Stomach (tissue), 4 donors: ENCODE measurements around the gene TRIM37.
"Not testable (repeated sequence)": the region's sequence is repeated elsewhere in the genome, so short reads cannot be mapped to it uniquely, and the experiment has no call there.

Experiments
- CTCF ChIP-seq, 7 experiments: fragments of 450-650 bp in 4 of 7; fragments of 200-600 bp in 3 of 7; sonication (generic) in 3 of 7; IDR thresholded peaks; one replicate each; pipeline ENCODE4 v1.5.1; 2016 to 2019; ENCODE audit warnings: antibody characterized with exemption in 7 of 7, control low read depth in 2 of 7, mild to moderate bottlenecking in 1 of 7
- EP300 ChIP-seq: sonication (generic); formaldehyde crosslinking; IDR thresholded peaks from one replicate; pipeline ENCODE4 v1.6.1; 2017; ENCODE audit warnings: antibody characterized with exemption
- POLR2A ChIP-seq, 4 donors: fragments of 450-650 bp; IDR thresholded peaks; one replicate each; pipeline ENCODE4 v1.6.1; 2016; ENCODE audit warnings: antibody characterized with exemption in 4 of 4, control low read depth in 2 of 4, mild to moderate bottlenecking in 1 of 4, moderate library complexity in 1 of 4
- POLR2AphosphoS5 ChIP-seq, 3 donors: sonication (generic); formaldehyde crosslinking; IDR thresholded peaks; one replicate each; pipeline ENCODE4 v1.6.1; 2016; ENCODE audit warnings: antibody characterized with exemption in 3 of 3

- TF ChIP-seq CTCF (IDR thresholded peaks at IDR 0.05); POLR2AphosphoS5 (IDR thresholded peaks at IDR 0.05); POLR2A (IDR thresholded peaks at IDR 0.05); EP300: not testable (repeated sequence)
These were observed 16.1 kb downstream of the TRIM37 start for GRCh38 chr17:59090593-59090992.
